SK-N-MC (cell line): ENCODE results near the gene SLC47A1.
"Not testable (repeated sequence)": the region's sequence is repeated elsewhere in the genome, so short reads cannot be mapped to it uniquely, and the experiment has no call there.

Source experiments
- EZH2 ChIP-seq: fragments of 200-600 bp; sonication (generic); IDR thresholded peaks from one replicate; pipeline ENCODE4 v1.6.1; 2017; ENCODE audit warnings: antibody characterized with exemption
- POLR2AphosphoS5 ChIP-seq: IDR thresholded peaks from 2 replicates; pipeline ENCODE4 v1.6.1; 2012; ENCODE audit warnings: mild to moderate bottlenecking, low read depth, low read length, borderline replicate concordance

- not testable (repeated sequence) for TF ChIP-seq EZH2, POLR2AphosphoS5
These were observed 28.1 kb upstream of the SLC47A1 start for GRCh38 chr17:19505561-19505960.
